Cardiac septum (tissue), 1 donor: Measurements from ENCODE around the gene TAF13. TPM values are rescaled to one million over a fixed set of nuclear protein-coding genes. Genes with fewer than 3 reads are reported as not detected.

Source experiments
- DNase-seq: peaks from one replicate; pipeline ENCODE4 v3.0.0-alpha.2; 2020; ENCODE audit warnings: low spot score
- intact Hi-C: fragments of 100-400 bp; cut with DNase I; formaldehyde crosslinking; loops from one replicate; pipeline ENCODE4 v1.14.0; 2022
- total RNA-seq: library from RNA; stranded (reverse); fragmentation: NEBNext Ultra II Directional; extraction: Animal tissue kit (Norgen Biotek cat#: 25700); gene quantifications from one replicate; pipeline ENCODE4 v1.2.1, GENCODE V29; 2021
- donor health status: DM: no; HTN: no; CAD: no.

The TAF13 gene
- total RNA-seq, 1 donor from 2014 or later: 65.0 TPM

DNA sequence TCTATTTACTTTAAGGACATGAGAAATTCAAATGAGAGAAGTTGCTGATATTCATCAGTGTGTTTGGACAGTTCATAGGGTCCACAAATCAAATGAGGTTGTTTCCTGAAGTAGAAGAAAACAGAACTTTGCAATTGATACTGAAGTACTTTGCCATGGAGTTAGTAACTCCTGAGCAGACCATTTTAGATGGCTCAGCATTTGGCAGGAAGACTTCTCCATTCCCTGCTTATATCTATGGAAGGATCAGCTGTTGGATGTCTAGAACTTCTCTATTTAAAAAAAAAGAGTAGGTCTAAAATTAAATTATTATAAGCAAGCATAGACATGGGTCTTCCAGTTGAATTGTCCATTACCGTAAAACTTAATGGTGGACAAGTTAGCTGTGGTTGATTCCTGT, 19.8 kb upstream of the TAF13 start:
- no peak for DNase-seq
- intact Hi-C loops: loop anchor here (10.0 kb wide), 1 partner anchor 271 kb away; no protein-coding TSS in a partner anchor

DNA sequence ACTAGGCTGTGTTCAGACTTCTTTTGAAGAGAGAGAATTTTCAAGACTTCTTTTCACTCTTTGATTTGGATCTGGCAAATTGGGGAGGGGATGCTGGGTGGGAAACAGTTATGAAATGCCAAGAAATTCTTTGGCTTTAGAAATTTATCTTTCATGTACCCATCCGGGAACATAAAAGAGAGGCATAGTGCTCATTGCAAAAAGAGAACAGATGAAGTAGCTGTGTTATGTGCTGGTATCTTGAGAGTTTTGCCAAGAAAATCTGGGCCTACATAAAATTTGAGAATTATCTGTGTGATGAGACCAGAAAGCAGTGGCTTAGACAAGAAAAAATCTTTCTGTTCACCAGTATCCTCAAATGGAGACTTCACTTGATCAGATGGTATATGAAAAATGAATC, 19.1 kb upstream of the TAF13 start:
- intact Hi-C loops: loop anchor here (5.0 to 10.0 kb wide), 2 partner anchors 133 to 270 kb away; partner anchors contain the start of gene CLCC1
- no peak for DNase-seq

DNA sequence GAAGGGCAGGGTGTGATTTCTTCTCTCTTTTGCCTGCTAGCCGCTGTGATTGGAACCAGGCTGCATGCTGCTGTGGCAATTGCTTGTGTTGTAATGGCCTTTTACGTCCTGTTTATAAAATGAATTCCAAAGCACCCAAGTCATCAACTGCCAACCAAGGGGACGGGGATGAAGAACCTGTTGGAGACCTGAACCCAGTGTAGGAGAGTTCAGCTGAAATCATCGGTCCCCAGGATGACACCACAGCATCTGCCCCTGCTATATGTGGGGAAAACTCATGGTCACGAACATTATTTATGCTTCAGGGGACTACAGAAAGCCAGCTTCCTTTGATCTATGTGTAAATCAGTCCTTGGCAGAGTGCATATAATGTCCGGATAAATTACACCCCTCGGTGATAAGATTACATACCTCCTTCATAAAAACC, 18.6 kb upstream of the TAF13 start:
- DNase-seq: no peak
- intact Hi-C loops: loop anchor here (5.0 to 10.0 kb wide), 2 partner anchors 132 to 270 kb away; partner anchors contain the start of gene CLCC1

DNA sequence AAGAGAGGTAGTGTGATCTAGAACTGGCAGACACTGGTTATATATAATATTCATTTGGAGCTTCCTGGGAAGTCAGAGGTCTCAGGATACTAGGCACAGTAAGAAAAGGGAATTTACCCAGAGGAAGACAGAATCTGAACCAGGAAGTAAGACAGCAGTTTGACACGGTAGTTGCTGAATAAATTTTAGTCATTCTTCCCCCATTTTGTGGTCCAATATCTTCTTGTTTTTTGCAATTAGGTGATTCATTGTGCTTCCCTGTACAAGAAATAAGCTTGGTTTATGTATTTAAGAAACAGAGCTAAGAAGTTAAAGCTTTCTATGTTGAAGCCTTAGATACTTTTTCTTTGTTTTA, 16.0 kb upstream of the TAF13 start:
- intact Hi-C loops: loop anchor here (5.0 to 10.0 kb wide), 2 partner anchors 130 to 267 kb away; partner anchors contain the start of gene CLCC1
- DNase-seq: no peak

DNA sequence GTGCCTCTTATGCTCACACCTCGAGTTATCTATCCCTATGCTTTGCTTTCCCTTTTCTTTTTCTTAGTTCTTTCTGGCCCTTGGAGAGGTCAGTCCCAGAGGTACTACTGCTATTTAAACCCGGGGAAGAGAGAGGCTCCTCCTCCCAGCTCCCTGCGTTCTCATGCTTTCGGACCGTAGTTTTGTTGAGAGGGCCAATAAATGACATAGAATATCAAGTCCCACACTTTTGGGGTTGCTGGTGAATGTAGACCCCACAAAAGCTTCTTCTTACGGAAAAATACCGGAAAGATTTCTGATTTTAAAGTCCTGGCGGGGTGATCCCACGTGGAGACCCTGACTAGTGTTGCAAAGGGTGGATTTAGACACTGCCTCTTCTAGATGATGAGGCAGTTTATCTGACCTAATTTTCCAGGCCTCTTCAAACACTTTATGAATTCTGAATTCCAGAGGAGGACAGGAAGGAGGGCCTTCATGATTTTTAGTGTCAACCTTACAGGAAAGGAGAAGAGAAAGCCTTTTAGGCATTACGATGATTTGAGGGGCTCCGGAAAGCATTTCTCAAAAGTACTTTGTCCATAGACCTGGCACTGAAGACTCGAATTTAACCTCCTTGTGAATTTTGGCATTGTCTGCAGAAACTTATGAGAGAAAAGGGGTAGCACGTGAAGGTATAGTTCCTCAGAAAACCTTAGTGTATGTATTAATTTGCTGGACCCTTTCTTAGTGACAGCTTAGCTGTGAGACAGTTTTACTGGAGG, 15.5 kb upstream of the TAF13 start:
- DNase-seq: no peak
- intact Hi-C loops: loop anchor here (5.0 to 10.0 kb wide), 2 partner anchors 129 to 266 kb away; partner anchors contain the start of gene CLCC1

DNA sequence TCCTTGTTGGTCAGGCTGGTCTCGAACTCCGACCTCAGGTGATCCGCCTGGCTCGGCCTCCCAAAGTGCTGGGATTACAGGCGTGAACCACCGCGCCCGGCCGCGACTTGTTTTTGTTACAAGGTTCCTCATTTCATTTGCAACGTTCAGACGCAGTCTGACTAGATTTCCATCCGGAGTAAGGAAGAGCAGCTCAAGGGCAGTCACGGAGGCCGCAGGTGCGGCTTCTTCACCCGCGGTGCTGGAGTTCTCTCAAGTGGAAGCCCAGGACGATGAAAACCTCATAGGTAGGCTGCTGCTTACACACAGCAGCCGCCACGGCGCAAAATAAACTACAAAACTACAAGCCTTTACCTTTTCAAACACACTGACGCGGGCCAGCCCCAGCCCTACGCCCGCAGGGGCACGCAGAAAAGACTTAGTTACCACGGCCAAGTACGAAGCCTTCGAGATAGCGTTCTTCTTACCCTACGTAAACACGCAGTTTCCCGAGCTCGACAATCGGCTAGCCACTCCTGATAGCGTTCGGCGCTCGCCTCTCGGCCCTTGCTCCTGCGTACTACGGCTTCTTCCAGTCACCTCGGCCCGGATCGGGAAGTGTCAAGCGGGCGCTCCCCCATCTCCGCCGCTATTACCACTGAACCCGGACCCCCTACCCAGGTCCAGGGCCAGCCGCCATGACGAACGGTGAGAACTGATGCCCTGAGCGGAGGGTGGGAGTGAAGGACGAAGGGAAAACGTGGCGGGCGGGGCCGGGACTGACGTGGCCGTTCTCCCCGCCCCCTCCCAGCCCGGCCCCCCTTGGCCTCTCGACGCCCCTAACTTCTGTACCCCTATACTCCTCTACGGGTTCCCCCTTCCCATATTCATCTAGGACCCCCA, 14.6 kb upstream of the TAF13 start, which contains the start of gene TMEM167B:
Gene TMEM167B, plus strand, starts transcription at position 569 of the 882 bp plus-strand sequence. Its CDS starts 109 bp downstream, at position 678.
- intact Hi-C loops: loop anchor here (1.0 to 10.0 kb wide), 4 partner anchors 10 to 266 kb away; partner anchors contain the start of genes CLCC1 and TAF13
- peak; percentile 97 for DNase-seq

DNA sequence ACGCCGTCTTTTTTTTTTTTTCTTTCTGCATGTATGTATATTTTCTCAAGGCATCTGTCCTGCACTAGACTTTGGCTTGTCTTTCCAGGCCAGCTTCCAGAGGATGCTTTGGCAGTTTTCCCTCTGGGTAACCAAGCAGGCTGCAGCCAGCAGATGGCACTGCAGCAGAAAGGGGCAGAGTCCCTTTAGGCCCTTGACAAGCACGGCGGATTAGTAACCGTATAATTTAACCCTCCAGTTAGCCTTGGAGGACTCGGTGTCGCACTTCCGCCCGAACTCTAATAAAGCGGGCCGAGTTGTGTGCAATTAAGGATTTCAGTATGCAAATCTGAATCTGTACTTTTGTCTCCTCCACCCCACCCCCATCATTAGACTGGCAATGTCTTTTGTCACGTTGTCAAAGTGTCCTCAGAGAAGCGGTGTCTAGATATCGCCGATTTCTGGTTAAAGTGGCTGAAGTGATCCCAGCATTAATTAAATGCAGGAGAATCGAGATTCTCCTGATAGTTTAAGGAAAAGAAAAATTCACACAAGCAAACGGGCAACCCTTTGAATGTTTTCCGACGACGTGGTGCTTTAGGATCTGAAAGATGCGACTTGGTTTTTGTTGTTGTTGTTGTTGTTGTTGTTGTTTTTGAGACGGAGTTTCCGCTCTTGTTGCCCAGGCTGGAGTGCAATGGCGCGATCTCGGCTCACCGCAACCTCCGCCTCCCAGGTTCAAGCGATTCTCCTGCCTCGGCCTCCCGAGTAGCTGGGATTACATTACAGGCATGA, 13.6 kb upstream of the TAF13 start:
- intact Hi-C loops: loop anchor here (1.0 to 10.0 kb wide), 4 partner anchors 11 to 265 kb away; partner anchors contain the start of genes CLCC1 and TAF13
- no peak for DNase-seq

DNA sequence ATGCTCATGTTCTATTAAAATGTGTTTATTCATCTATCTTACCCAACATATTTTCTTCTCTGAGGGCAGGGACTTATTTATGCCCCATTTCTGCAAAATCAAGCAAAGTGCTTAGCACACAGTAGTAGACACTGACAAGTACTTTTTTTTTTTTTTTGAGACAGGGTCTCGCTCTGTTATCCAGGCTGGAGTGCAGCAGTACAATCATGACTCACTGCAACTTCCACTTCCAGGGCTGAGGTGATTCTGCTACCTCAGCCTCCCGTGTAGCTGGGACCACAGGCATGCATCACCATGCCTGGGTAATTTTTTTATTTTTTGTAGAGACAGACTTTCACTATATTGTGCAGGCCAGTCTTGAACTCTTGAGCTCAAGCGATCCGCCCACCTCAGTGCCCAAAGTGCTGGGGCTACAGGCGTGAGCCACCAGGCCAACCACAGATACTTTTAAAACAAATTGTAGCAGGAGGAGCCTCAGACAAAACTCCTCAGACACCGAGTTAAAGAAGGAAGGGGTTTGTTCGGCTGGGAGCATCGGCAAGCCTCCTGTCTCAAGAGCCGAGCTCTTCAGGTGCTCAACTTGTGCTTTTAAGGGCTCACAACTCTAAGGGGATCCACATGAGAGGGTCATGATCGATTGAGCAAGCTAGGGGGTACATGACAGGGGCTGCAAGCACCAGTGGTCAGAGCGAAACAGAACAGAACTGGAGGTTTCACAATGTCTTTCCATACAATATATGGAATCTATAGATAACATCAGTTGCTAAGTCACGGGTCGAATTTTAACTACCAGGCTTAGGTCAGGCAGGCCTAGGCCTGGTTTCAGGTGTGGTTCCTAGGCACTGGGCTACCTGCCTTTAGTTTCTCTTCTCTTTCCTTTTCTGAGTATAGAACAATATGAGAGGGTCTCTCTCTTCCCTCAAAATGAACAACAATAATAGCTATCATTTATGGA, 9.0 kb upstream of the TAF13 start:
- intact Hi-C loops: no loop called here

DNA sequence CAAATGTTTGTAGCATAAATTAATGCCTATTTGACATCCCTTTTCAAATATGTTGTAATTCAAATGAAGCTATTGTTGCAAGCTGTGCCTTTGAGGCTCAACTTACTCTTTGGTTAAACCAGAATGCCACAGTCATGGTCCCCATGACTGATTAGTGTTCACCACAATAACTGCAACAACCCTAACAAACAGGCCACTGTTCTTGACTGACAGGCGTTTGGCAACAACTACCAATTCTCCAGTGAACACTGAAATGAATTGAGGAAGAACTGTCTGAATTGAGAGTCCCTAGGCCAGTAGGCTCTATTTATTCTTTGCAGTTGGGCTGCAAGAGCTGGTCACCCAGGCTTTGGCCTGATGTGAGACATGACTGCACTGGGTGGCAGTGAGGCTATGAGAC, 8.1 kb upstream of the TAF13 start:
- DNase-seq: no peak
- intact Hi-C loops: no loop called here

More for the DNA sequence above, 9.0 kb upstream of the TAF13 start:
- DNase-seq: no peak

DNA sequence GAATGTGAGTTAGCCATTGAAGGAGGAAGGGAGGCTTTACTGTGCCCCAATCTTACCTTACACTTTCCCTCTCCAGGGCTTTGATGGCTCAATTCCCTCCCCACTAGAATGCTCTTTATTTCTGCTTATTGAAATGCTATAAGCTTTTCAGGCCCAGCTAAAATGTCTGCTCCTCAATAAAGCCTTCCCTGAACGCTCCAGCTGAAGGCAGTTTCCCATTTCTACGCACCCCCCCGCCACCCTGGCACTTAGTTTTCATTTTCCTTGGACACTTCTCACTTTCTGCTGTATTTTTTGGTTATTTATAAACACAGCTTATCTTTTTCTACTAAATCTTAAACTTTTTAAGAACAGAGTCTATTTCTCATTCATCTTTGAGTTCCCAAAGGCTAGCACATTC, 7.7 kb upstream of the TAF13 start:
- DNase-seq: no peak
- intact Hi-C loops: no loop called here

DNA sequence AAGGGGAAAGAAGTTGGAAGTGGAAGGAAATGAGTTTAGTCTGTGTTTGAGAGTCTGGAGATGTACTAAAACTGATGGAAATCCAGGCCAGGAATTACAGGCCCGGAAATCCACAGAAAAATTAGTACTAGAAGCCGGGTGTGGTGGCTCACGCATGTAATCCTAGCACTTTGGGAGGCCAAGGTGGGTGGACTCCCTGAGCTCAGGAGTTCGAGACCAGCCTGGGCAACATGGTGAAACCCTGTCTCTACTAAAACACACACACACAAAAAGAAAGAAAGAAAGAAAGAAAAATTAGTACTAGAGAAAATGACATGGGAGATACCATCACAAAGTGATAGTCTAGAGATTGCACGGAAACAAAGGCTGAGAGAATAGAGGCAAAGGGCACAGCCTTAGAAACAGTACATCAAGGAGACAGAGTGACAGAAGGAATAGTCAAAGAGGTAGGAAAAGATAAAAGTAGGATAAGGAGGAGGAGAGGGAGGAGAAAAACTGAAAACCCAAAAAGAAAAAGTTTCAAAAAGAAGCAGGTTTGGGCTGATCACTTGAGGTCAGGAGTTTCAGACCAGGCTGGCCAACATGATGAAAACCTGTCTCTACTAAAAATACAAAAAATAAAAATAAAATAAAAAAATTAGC, 4.8 kb upstream of the TAF13 start:
- no peak for DNase-seq
- intact Hi-C loops: no loop called here

DNA sequence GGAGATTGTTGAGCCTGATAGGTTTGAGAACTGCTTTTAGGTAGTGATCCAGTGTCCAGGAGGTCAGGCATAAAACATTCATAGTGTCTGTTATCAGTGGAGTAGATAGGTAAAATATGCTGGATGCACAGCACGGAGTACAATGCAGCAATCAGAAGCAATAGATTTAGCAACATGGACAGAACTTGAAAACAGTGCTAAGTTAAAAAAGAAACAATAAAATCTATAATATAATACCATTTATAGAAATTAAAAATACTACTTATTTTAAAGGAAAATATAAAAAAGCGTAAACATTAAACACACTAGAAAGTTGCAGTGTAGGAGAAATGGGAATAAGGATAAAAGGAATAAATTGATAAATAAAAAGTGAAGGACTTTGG, 3.4 kb upstream of the TAF13 start:
- intact Hi-C loops: no loop called here
- DNase-seq: no peak

DNA sequence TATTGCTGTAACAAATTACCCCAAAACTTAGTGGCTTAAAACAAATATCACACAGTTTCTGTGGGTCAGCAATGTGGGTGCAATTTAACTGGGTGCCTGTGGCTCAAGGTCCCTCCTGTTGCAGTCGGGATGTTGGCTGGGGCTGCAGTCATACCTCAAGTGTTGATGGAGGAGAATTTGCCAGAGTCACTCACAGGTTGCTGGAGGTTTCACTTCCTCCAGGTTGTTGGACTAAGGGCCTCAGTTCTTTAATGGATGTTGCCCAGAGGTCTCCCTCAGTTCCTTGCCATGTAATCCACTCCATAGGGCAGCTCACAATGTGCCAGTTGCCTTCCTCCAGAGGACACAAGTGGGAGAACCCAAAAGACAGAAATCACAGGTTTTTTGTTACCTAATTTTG, 2.5 kb upstream of the TAF13 start:
- intact Hi-C loops: no loop called here

DNA sequence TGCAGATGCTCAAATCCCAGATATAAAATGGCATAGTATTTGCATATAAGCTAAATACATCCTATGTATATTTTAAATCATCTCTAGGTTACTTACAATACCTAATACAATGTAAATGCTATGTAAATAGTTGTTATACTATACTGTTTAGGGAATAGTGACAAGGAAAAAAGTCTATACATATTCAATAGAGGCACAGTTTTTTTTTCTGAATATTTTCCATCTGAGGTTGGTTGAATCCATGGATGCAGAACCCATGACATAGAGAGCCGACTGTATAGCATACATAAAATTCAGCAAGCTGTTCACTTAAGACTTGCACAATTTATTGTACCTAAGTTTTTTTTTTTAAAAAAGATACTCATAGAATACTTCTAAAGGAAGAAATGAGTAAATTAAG, 6.5 kb downstream of the TAF13 start:
- intact Hi-C loops: no loop called here
- no peak for DNase-seq

More for the DNA sequence above, 2.5 kb upstream of the TAF13 start:
- no peak for DNase-seq

DNA sequence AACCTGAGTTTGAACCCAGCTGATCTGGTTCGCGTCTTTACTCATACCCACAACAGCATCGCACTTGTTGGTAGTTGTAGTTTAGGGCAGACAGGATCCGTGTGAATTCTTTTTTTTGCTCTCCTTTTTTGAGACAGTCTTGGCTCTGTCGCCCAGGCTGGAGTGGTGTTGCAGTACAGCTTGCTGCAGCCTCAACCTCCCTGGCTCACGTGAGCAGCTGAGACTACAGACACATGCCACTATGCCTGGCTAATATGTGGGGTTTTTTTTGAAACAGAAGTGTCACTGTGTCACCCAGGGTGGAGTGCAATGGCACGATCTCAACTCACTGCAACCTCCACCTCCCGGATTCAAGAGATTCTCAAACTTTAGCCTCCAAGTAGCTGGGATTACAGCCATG, 7.9 kb downstream of the TAF13 start:
- DNase-seq: no peak

DNA sequence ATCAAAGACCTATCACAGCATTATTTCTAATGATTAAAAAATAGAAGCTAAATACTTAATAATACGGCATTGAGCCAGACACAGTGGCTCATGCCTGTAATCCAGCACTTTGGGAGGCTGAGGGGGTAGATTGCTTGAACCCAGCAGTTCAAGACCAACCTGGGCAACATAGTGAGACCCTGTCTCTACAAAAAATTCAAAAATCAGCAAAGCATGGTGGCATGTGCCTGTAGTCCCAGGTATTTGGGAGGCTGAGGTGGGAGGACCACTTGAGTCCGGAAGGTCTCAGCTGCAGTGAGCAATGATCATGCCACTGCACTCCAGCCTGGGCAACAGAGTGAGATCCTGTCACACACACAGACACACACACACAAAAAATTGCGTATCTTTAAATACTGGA, 10.7 kb downstream of the TAF13 start:
- no peak for DNase-seq
- intact Hi-C loops: no loop called here

More for the DNA sequence above, 7.9 kb downstream of the TAF13 start:
- intact Hi-C loops: no loop called here

DNA sequence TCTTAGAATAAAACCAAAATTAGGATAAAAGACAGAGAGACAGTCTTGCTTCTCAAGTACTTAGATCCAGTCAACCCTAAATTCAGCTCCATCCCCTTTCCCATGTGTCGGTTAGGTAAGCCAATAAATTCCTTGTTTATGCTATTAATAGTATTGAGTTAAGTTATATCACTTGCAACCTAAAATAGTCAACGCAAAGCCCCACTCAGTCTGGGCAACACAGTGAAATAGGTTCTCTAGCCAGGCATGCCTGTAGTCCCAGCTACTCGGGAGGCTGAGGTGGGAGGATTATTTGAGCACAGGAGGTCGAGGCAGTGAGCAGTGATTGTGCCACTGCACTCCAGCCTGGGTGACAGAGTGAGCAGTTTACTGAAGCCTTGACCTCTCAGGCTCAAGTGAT, 14.6 kb downstream of the TAF13 start:
- DNase-seq: no peak
- intact Hi-C loops: no loop called here

DNA sequence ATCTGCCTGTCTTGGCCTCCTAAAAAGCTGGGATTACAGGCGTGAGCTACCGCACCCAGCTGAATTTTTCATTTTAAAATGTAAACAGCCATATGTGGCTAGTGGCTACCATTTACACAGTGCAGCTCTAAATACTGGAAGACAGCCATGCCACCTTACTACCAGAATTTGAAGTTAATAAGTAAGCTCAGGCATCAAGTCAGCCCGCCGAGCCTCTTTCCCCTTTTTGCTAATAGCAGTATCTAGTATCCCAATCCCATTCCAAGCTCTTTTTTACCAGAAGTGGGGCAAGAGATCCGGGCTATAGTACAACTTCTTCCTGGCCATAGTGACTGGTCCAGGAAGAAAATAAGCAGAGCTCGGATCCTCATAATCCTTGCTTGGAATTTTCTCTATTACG, 15.1 kb downstream of the TAF13 start:
- DNase-seq: no peak
- intact Hi-C loops: no loop called here
